Heart left ventricle (tissue), 13 donors: ENCODE results near the gene UBE2U.

Experiments used
- POLR2A ChIP-seq, 2 donors: fragments of 450-650 bp; IDR thresholded peaks; one replicate each; pipeline ENCODE4 v1.6.1; 2017; ENCODE audit warnings: antibody characterized with exemption in 2 of 2, mild to moderate bottlenecking in 2 of 2, moderate library complexity in 2 of 2
- TF ChIP-seq, protein P1 (sequence below), 12 donors: fragments of 200-600 bp; sonication (generic) in 4 of 12; IDR thresholded peaks; one replicate each; pipeline versions ENCODE4 v1.5.0 to v1.8.0; 2018 to 2022; ENCODE audit warnings: antibody characterized with exemption in 12 of 12, mild to moderate bottlenecking in 5 of 12
- donor health status: ischemic (EF 13 %, LVEDD 7.1; RV severe dilation, severe dysfunction).
- donor health status: DM: no; HTN: yes; CAD: no.
- donor health status: DM: no; HTN: no; CAD: no.
- donor health status: ischemic (EF 25% LVEDD 6.9; RV normal size, moderate dysfunction).
- donor health status: ischemic (EF 25% LVEDD 5.7; RV mildly dilated, moderate dysfunction).
- donor health status: ischemic (EF 35%, LVEDD 5.7; RV mildly dilated, moderate dysfunction).
- donor health status: nonischemic (EF 11% LVEDD 7.7; RV severe dilation, severe dysfunction).
- donor health status: DM: yes; HTN: yes; CAD: no.
- donor health status: PGD.
- donor health status: ischemic (EF 29% LVEDD 5.4; RV normal size, mild dysfunction).
- donor health status: nonischemic (EF 23%, LVEDD 6.1; RV moderate dilation, normal function).

DNA sequence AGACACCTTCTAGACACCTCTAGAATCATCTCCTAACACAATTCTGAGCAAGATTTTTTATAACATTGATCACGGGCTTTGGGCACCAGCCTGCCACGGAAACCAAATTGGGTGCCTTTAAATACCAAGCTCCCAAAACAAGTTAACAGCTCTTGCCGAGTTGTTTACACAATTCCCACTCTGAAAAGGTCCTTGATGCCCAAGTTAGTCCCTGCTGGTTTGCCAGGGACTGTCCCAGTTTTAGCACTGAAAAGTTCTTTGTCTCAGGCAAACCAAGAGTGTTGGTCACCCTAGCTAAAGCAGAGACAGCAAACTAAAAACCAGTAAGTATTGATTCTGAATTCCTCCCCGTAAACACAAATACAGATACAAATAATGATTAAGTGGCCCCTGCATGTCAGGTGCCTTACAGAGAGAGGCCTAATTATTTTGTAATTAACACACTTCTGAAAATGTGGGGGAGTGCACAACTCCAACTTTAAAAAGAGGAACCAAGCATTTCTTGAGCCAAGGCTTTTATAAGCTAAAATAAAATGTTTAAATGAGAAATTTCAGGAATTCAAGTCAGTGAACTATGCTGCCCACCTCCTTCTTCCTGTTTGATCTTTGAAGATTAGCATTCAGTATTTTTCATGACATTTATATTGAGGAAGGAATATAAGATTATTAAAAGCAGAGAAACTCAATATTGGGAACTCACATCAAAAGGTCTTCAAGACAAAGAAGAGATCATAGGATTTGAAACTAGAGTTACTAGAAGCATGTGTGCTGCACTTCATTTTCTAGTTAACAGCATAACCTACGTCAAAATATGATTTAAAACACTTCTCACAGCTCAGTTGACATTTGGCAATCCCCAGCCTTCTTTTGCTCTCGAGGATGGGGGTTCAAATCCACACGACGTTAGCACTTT is 9.0 kb upstream of the UBE2U start:
- no peak for TF ChIP-seq POLR2A (IDR thresholded peaks at IDR 0.05)
- TF ChIP-seq, protein P1, sequence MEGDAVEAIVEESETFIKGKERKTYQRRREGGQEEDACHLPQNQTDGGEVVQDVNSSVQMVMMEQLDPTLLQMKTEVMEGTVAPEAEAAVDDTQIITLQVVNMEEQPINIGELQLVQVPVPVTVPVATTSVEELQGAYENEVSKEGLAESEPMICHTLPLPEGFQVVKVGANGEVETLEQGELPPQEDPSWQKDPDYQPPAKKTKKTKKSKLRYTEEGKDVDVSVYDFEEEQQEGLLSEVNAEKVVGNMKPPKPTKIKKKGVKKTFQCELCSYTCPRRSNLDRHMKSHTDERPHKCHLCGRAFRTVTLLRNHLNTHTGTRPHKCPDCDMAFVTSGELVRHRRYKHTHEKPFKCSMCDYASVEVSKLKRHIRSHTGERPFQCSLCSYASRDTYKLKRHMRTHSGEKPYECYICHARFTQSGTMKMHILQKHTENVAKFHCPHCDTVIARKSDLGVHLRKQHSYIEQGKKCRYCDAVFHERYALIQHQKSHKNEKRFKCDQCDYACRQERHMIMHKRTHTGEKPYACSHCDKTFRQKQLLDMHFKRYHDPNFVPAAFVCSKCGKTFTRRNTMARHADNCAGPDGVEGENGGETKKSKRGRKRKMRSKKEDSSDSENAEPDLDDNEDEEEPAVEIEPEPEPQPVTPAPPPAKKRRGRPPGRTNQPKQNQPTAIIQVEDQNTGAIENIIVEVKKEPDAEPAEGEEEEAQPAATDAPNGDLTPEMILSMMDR (IDR thresholded peaks at IDR 0.05), result no peak
